HG02943 (cell line): ENCODE data around the gene CYLD.

Experiments
- ATAC-seq: cut with Tn5 transposase; IDR thresholded peaks from one replicate; pipeline ENCODE4 v1.9.1; 2021; ENCODE audit warnings: mild to moderate bottlenecking, low read depth, moderate library complexity; ENCODE audit not compliant: unreplicated experiment

CYLD gene

GRCh38 chr16:50839920-50840729, 98.2 kb downstream of the CYLD start:
- no peak for ATAC-seq

GRCh38 chr16:50841081-50841886, 99.4 kb downstream of the CYLD start:
- no peak for ATAC-seq

GRCh38 chr16:50842013-50842505, 100.2 kb downstream of the CYLD start:
- no peak for ATAC-seq

GRCh38 chr16:50842589-50842988, 100.7 kb downstream of the CYLD start:
- no peak for ATAC-seq

GRCh38 chr16:50844840-50845239, 103.0 kb downstream of the CYLD start:
- no peak for ATAC-seq

- ATAC-seq, result no peak
Observed at GRCh38 chr16:50845296-50845695, 103.4 kb downstream of the CYLD start.

GRCh38 chr16:50846511-50846910, 104.6 kb downstream of the CYLD start:
- ATAC-seq, result no peak

- ATAC-seq, result no peak
Observed at GRCh38 chr16:50847166-50847565, 105.3 kb downstream of the CYLD start.

- ATAC-seq, result no peak
Observed at GRCh38 chr16:50848755-50849514, 107.0 kb downstream of the CYLD start.
